ENCODE results near the gene SSR1. TPM values are rescaled to one million over a fixed set of nuclear protein-coding genes. Genes with fewer than 3 reads are reported as not detected.

The SSR1 gene
- total and polyA plus RNA-seq, 9 of the 15 experiments (the other 6 are each of a cell fraction or from before 2014, with no cell fraction given) = 87.7 to 220 (median 144) TPM

DNA sequence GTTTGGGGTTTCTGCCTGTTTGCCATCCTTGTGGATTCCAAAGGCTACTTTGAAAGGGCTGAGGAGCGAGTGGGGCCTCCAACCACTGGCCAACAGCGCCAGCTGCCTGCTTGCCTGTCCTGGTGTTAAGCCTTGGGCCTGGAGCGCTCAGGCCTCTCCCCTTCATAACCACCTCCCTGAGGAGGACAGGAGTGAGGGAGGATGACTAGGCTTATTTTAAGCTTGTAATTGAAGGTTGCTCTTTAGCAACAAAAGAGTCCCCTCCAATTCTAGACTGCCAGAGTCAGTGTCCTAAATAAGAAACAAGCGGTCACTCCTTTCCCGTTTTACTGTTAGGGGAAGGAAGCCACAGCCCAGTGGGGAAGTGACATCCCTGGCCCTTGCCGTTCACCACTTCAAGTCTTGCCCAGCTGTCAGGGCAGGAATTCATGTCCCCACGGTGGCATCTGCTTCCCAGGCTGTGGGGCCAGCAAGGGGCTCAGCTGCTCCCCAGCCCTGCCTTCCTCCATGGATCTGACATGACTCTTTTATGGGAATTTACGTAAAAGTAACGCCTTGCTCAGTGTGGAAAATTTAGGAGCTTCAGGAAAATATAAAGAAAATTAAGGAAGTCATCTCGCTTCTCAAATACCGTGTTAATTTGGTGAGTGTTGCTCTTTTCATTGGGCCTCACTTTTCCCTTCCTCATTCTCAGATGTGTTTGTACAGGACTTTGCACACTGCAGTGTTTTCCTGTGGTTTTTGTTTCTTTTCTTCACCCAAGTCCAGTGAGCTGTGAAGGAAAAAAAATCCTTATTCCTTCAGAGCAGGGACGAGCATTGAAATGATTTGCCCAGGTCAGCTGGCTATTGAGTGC is 57.8 kb downstream of the SSR1 start (continued):
- peak; percentile 49 to 55 (median 50) for TF ChIP-seq CTCF (IDR thresholded peaks at IDR 0.05 in 2 of 3, conservative IDR thresholded peaks at IDR 0.05 in 1 of 3; ENCODE audit: insufficient read depth in 2 of 3, low read depth in 1 of 3, low read length in 3 of 3)
- no peak for TF ChIP-seq KDM1A (IDR thresholded peaks at IDR 0.05)
- no peak for TF ChIP-seq ZNF140 (CRISPR knock-in tag; IDR thresholded peaks at IDR 0.05)
- TF ChIP-seq, protein P1, sequence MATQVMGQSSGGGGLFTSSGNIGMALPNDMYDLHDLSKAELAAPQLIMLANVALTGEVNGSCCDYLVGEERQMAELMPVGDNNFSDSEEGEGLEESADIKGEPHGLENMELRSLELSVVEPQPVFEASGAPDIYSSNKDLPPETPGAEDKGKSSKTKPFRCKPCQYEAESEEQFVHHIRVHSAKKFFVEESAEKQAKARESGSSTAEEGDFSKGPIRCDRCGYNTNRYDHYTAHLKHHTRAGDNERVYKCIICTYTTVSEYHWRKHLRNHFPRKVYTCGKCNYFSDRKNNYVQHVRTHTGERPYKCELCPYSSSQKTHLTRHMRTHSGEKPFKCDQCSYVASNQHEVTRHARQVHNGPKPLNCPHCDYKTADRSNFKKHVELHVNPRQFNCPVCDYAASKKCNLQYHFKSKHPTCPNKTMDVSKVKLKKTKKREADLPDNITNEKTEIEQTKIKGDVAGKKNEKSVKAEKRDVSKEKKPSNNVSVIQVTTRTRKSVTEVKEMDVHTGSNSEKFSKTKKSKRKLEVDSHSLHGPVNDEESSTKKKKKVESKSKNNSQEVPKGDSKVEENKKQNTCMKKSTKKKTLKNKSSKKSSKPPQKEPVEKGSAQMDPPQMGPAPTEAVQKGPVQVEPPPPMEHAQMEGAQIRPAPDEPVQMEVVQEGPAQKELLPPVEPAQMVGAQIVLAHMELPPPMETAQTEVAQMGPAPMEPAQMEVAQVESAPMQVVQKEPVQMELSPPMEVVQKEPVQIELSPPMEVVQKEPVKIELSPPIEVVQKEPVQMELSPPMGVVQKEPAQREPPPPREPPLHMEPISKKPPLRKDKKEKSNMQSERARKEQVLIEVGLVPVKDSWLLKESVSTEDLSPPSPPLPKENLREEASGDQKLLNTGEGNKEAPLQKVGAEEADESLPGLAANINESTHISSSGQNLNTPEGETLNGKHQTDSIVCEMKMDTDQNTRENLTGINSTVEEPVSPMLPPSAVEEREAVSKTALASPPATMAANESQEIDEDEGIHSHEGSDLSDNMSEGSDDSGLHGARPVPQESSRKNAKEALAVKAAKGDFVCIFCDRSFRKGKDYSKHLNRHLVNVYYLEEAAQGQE (IDR thresholded peaks at IDR 0.05; ENCODE audit: borderline replicate concordance) = peak; percentile 51; the same call in 1 of the 2 replicates
- TF ChIP-seq, protein P1 (CRISPR knock-in tag; IDR thresholded peaks at IDR 0.05; ENCODE audit: low read depth) = no peak
- TF ChIP-seq ZZZ3 (IDR thresholded peaks at IDR 0.05) = no peak
- 0 out of 2 replicates have a peak, but pooled peaks have one; percentile 27 for TF ChIP-seq MEF2D (tag; conservative IDR thresholded peaks at IDR 0.05; ENCODE audit: low read depth)
- no peak for TF ChIP-seq ETV6 (IDR thresholded peaks at IDR 0.05; ENCODE audit: borderline replicate concordance in 1 of 2, low read depth in 2 of 2, low read length in 1 of 2)
- no peak for TF ChIP-seq ETV6 (CRISPR knock-in tag; IDR thresholded peaks at IDR 0.05; ENCODE audit: borderline replicate concordance)
- TF ChIP-seq FOXJ3 (CRISPR knock-in tag; IDR thresholded peaks at IDR 0.05) = no peak
- no peak for TF ChIP-seq RHOXF2B (CRISPR knock-in tag; conservative IDR thresholded peaks at IDR 0.05)
- 0 out of 4 replicates have a peak, but pooled peaks of 1 of the 2 experiments have one; percentile 26 for TF ChIP-seq FOXK2 (conservative IDR thresholded peaks at IDR 0.05 in 1 of 2, IDR thresholded peaks at IDR 0.05 in 1 of 2; ENCODE audit: low read depth in 2 of 2)
- no peak for TF ChIP-seq SP2 (IDR thresholded peaks at IDR 0.05; ENCODE audit: extremely low read depth, low read depth, low read length, poor library complexity, severe bottlenecking)
- no peak for TF ChIP-seq ZNF224 (CRISPR knock-in tag; IDR thresholded peaks at IDR 0.05)
- peak; percentile 88 for TF ChIP-seq MAFF (IDR thresholded peaks at IDR 0.05; ENCODE audit: low read length)
- TF ChIP-seq, protein P2, sequence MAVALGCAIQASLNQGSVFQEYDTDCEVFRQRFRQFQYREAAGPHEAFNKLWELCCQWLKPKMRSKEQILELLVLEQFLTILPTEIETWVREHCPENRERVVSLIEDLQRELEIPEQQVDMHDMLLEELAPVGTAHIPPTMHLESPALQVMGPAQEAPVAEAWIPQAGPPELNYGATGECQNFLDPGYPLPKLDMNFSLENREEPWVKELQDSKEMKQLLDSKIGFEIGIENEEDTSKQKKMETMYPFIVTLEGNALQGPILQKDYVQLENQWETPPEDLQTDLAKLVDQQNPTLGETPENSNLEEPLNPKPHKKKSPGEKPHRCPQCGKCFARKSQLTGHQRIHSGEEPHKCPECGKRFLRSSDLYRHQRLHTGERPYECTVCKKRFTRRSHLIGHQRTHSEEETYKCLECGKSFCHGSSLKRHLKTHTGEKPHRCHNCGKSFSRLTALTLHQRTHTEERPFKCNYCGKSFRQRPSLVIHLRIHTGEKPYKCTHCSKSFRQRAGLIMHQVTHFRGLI (CRISPR knock-in tag; IDR thresholded peaks at IDR 0.05) = no peak
